NCI-H2081 treated with DMSO at 0.1 percent for 48 hours (cell line): ENCODE data around the gene SLC35F2.
A peak's percentile ranks its signal among the peaks of the same experiment; 100 is the strongest.
"Not testable (repeated sequence)": the region's sequence is repeated elsewhere in the genome, so short reads cannot be mapped to it uniquely, and the experiment has no call there.

Experiments
- DNase-seq: peaks from one replicate; lab custom pipeline; 2025; lab: John Stamatoyannopoulos, UW

The SLC35F2 gene

DNA sequence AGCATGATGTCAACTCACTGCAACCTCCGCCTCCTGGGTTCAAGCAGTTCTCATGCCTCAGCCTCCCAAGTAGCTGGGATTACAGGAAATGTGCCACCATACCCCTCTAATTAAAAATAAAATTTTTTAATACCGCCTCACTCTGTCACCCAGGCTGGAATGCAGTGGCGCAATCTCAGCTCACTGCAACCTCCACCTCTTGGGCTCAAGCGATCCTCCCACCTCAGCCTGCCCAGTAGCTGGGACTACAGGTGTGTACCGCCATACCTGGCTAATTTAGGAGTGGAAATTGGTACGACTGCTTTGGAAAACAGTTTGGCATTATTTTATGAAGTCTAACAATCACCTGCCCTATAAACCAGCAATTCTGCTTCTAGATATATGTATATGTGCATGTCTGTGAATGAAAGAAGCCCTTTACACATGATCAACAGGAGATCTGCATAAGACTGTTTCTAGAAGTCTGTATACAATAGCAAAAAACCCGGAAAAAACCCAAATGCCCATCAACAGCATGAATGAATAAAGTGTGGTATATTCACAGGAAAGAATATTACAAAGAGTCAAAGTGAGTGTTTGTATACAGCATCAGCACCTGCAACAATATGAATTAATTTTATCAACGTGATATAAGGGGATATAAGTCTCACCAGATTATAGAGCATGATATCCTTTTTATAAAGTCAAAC, 16.0 kb downstream of the SLC35F2 start:
- DNase-seq: no peak

DNA sequence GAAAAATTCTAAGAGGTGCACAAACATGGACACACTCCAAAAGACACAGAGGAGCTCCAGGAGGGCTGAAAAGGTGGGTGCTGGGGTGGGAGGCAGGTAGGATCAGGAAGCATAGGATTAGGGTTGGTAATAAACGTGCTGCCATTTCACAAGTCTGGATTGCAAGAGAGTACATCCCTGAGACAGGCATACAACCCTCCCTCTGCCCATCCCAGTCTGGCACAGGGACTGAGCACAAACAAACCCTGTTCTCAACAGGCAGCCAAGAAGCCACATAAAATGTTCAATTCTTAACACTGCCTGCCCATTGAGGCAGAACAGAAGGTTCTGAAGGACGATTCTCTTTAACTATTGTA, 18.5 kb downstream of the SLC35F2 start:
- DNase-seq: no peak

DNA sequence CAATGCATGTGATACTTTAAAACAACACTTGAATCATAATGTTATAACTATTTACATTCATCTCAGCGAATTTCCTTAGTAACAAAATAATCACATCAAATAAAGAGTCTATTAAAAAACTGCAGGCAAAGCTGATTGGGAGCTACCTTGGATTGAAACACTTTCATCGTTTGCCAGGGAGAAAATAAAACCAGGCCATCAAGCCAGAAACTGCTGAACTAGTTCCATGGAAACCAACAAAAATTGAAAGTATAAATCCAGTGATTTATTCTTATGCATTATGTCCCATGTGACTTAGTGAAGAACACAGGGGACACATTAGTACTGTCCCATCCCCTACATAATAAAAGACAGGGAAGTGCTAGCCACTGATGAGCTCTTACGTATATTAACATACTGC, 21.7 kb downstream of the SLC35F2 start:
- peak; percentile 17 for DNase-seq

GRCh38 chr11:107834995-107835394, 23.6 kb downstream of the SLC35F2 start:
- no peak for DNase-seq

GRCh38 chr11:107833926-107834325, 24.7 kb downstream of the SLC35F2 start:
- DNase-seq: not testable (repeated sequence)

DNA sequence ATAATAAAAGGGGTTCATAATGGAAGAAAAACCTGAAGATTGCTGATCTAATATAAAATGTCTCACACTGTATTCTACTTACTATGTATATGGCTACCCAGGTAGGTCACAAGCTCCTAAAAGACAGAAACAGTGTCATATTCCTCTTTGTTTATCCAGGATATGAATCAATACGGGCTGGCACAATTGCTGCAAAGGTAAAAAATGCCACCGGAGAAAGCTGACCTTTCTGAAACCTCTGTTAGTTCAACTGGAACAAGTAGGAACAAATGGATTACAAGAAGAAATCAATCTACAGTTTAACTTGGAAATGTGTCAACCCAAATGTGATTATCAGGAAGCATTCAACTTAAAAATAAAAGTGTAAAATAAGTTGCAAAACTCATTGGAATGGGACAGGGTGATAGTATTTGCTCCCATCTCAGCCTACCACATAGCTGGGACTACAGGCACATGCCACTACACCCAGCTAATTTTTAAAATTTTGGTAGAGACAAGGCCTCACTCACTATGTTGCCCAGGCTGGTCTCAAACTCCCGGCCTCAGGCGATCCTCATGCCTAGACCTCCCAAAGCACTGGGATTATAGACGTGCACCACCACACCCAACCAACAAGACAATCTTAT, 27.6 kb downstream of the SLC35F2 start:
- DNase-seq: no peak

DNA sequence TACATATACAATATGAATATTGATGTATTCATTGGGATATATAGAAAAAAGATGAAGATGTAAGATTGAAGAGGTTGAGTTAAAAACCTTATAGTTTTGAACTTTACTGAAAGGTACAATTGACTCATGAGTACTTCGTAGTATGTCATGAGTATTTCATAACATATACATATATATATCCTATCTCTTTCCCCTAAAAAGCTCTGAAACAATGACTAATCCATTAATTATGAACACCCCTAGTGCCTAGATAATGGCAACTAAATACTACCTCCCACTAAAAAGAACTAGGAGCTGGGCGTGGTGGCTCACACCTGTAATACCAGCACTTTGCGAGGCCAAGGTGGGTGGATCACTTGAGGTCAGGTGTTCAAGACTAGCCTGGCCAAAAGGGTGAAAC, 31.5 kb downstream of the SLC35F2 start:
- DNase-seq: no peak

GRCh38 chr11:107825875-107826274, 32.7 kb downstream of the SLC35F2 start:
- no peak for DNase-seq

DNA sequence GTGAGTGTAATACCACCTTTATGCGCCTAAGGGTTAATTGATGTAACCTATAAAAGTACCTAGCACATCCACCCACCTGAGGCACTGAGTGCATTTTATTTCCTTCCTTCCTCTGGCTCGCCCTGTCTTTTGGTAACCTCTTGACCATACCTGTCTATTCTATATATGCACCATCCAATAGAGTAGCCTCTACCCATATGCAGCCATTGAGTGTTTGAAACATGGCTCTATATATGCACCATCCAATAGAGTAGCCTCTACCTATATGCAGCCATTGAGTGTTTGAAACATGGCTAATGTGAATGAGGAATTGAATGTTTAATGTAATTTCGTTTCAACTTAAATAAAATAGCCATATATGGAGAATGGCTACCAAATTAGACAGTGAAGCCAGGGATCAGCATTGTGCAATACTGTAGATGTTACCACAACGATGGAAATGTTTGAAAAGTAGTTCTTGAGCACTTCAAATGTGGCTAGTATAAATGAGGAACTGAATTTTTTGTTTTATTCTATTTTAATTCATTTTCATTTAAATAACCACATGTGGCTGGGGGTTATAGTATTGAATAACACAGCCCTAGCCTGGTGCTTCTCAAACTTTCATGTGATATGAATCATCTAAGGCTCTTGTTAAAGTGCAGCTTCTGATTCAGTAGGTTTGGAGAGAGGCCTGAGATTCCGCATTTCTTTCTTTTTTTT, 33.8 kb downstream of the SLC35F2 start:
- no peak for DNase-seq

DNA sequence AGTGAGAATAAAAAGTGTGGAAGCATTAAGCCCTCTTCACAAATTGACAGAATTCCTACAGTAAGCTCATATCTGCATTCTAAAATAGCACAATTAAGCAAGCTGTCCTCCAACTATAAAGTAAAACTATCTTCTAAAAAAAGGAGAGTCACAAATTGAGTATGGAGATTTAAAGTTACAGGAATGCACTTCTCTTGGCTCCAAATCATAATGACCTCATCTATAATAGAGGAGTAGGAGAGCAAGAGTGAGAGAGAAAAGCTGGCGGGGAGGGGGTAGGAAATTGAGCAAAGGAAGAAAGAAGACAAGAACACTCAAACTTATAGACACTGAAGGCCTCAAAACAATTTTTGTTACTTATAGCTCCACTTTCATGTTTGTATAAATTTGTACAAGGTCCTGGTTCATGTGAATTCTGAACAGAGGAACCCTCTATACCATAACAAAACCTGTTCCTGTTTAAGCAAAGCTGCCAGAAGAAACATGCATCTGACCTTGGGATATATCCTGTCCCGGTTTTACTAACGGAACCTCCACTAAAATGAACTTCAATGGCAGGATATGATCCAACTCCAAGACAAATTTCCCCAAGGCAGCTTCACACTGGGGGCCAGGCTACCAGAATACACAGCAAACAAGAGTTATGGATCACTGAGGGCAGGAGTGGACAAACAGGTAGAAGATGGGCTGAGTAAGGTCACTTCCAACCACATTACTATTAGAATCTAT, 37.2 kb downstream of the SLC35F2 start:
- DNase-seq: no peak

DNA sequence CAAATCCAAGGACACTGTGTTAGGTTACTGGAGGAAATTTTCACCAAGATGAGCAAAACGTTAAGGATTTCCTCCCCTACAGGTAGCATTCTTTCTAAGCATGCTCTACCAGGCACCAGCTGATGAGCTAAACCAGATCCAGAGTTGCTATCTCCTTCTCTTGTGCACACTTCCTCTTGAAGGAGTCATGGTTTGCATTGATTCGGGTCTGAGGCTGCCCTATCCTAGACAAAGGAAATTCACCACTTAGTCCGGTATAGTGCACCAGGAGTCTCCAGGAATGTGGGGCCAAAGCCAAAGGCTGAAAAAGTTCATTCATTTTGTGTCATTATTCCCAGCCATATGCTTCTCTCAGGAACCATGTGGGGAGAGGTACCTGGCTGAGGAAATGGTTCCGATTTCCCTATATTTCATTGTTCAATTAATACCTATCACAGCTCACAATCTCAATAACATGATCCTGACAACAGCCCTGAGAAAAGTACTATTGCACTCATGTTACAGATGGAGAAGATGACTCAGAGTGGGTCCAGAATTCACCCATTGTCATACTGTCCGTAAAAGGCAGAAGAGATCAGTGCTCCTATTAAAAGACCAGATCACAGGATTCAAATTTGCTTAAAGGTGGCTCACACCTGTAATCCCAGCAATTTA, 39.1 kb downstream of the SLC35F2 start:
- no peak for DNase-seq

- no peak for DNase-seq
These were observed 40.1 kb downstream of the SLC35F2 start for GRCh38 chr11:107818491-107818890.

DNA sequence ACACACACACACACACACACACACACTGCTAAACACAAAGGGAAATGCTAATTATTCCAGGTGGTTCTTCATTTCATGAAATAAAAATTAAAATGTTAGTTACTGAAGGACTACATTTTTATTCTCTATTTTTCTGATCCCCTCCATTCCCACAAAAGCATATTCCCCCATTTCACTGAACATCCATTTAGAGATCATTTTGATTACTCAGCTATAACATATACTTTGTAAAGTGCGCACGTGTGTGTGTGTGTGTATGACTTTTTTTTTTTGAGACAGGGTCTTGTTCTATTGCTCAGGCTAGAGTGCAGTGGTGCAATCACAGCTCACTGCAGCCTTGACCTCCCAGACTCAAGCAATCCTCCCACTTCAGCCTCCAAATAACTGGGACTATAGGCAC, 42.6 kb downstream of the SLC35F2 start:
- no peak for DNase-seq

DNA sequence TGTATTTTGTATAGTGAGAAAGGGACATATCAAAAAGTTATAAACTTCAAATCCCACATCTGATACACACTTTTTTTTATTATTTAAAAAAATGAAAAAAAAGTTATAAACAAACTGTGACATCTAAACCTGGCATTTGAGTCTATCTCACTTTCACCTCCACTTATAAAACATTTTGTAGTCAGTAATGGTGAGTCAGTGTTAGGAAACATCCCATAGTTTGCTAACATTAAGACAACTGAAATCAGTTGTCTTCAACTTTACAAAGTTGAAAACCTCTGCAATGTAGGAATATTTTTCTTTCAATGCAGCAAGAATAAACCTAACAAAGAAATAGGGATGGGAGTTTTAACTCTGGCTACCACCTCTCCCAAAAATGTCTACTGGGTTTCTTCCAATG, 47.7 kb downstream of the SLC35F2 start:
- DNase-seq: no peak

DNA sequence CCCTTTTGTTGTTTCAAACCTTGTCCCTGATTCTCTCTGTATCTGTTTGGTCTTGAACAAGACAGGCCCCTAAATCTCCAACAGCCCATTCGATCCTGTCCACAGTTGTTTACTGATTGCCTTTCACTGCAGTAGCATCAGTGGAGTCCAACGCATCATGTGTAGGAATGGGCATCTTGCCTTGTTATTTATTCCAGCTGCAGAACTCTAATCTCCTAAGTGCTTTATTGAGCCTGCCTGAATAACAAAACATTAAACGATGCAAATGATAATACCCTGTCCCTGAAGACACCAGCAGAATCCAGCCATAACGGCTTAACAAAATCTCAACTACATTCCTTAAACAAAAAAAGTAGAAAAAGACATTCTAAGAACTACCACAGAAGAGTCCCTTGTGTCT, 50.1 kb downstream of the SLC35F2 start:
- no peak for DNase-seq

GRCh38 chr11:107804971-107805370, 53.6 kb downstream of the SLC35F2 start:
- DNase-seq: no peak

DNA sequence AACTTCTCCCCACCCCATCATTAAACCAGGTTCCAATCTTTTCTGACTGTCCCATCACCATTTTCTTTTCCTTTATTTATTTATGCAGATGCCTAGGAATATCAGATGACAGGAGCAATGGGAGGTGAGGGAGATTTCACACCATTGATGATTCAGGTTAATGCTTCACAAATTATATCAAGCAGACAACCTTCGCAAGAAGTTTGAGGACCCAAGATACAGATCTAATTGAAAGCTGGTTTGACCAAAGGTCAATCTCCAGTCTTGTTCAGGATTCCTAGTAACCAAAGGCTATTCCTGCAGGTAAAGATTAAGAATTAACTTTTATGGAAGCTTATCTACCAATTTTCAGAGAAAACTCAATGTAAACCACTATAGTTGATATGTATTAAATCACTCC, 54.4 kb downstream of the SLC35F2 start:
- DNase-seq: no peak

DNA sequence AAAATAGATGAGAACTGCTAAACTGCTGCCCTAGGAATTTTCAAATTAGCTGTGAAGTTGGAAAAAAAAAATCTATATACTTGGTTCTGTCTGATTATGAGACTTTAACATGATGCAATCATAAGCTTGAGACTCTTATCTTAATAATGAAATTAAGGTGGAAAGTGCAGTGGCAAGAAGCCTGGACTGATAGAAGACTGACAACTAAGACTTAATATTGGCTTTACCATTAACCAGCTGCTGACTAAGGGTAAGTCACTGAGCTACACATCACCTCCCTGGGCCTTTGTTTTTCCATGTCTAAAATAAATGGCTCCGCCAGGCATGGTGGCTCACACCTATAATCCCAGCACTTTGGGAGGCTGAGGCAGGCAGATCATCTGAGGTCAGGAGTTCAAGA, 56.9 kb downstream of the SLC35F2 start:
- DNase-seq: no peak

GRCh38 chr11:107799218-107799859, 59.2 kb downstream of the SLC35F2 start:
- DNase-seq: no peak

DNA sequence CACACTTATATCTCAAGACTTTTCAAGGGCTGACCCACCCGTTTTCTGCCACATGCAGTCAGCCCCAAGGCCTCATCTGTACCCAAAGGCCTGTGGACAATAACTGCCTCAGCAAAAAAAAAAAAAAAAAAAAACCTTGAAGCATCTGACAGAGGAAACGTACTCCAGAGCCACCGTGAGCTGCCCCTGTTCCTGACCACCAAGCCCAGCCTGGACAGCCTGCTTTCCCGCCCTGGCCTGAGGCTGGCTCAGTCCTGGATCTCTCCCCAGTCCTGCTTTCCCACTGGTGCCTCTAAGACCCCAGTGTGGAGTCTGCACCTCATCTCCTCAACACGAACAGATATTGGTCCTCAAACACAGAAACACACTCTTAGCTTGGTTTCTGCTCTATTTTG, 66.5 kb downstream of the SLC35F2 start:
- no peak for DNase-seq

GRCh38 chr11:107791343-107792048, 67.1 kb downstream of the SLC35F2 start:
- no peak for DNase-seq
